IMR-90 (cell line): ENCODE measurements around the gene PI4KA. TPM values are rescaled to one million over a fixed set of nuclear protein-coding genes. Genes with fewer than 3 reads are reported as not detected.

Source experiments
- ATAC-seq: fragments of 200-7000 bp; cut with Tn5 transposase; 2 replicates; pipeline ENCODE4 v1.9.1; 2020; ENCODE audit warnings: low read depth, mild to moderate bottlenecking, moderate library complexity
- BruUV-seq: library from RNA; stranded (reverse); fragments of 400-500 nt; replicated peaks from 2 replicates; lab custom pipeline; 2021; lab: Mats Ljungman, UMichigan
- CTCF ChIA-PET: fragments of 300-600 bp; formaldehyde crosslinking; extraction: SDS; loops from one replicate; lab custom pipeline; 2021; ENCODE audit warnings: antibody characterized with exemption; lab: Yijun Ruan, JAX
- POLR2A ChIA-PET: fragments of 300-600 bp; sonication (Branson Sonifier 250); formaldehyde crosslinking; loops from one replicate; lab custom pipeline; 2022; ENCODE audit warnings: antibody characterized with exemption; ENCODE audit not compliant: unreplicated experiment; lab: Charles Lee
- DNase-seq: peaks from one replicate; pipeline ENCODE4 v3.0.0; 2013
- H2AFZ ChIP-seq: replicated peaks from 2 replicates; pipeline ENCODE3; 2013; ENCODE audit warnings: low read length, mild to moderate bottlenecking; ENCODE audit not compliant: poor library complexity
- H2AK5ac ChIP-seq: 2 replicates; pipeline ENCODE4 v1.6.1; 2013; ENCODE audit warnings: low read depth, low read length, inconsistent platforms
- H2AK9ac ChIP-seq: replicated peaks from 2 replicates; pipeline ENCODE3; 2013; ENCODE audit warnings: mild to moderate bottlenecking, low read depth, low read length, moderate library complexity; ENCODE audit not compliant: poor library complexity
- H2BK120ac ChIP-seq: 2 replicates; pipeline ENCODE4 v1.6.1; 2013; ENCODE audit warnings: low read depth, low read length, inconsistent platforms
- H2BK15ac ChIP-seq: 3 replicates; pipeline ENCODE4 v1.6.1; 2013; ENCODE audit warnings: low read depth, low read length, inconsistent platforms
- H2BK20ac ChIP-seq: 2 replicates; pipeline ENCODE4 v1.6.1; 2013; ENCODE audit warnings: low read depth, mild to moderate bottlenecking, inconsistent platforms, low read length, moderate library complexity
- H2BK5ac ChIP-seq: 2 replicates; pipeline ENCODE4 v1.6.1; 2013; ENCODE audit warnings: mild to moderate bottlenecking, low read depth, low read length, inconsistent platforms; ENCODE audit not compliant: poor library complexity, severe bottlenecking
- H3K14ac ChIP-seq: replicated peaks from 2 replicates; pipeline ENCODE4 v1.6.1; 2013; ENCODE audit warnings: low read depth, low read length, inconsistent platforms
- H3K18ac ChIP-seq: 2 replicates; pipeline ENCODE4 v1.6.1; 2013; ENCODE audit warnings: low read depth, low read length, control low read depth
- H3K23ac ChIP-seq: 2 replicates; pipeline ENCODE4 v1.6.1; 2013; ENCODE audit warnings: low read depth, low read length, inconsistent platforms
- H3K27ac ChIP-seq: 2 replicates; pipeline ENCODE4 v1.5.1; 2013; ENCODE audit warnings: mild to moderate bottlenecking, control low read depth, low read length; ENCODE audit not compliant: insufficient read depth
- H3K27me3 ChIP-seq: 2 replicates; pipeline ENCODE4 v1.6.1; 2013; ENCODE audit warnings: low read length; ENCODE audit not compliant: control insufficient read depth, insufficient read depth
- H3K36me3 ChIP-seq: 2 replicates; pipeline ENCODE4 v1.6.1; 2013; ENCODE audit warnings: low read length, mixed read lengths; ENCODE audit not compliant: control insufficient read depth, insufficient read depth
- H3K4ac ChIP-seq: 2 replicates; pipeline ENCODE4 v1.6.1; 2013; ENCODE audit warnings: low read depth, low read length, inconsistent platforms
- H3K4me1 ChIP-seq: 2 replicates; pipeline ENCODE4 v1.6.1; 2013; ENCODE audit warnings: low read length, mixed read lengths; ENCODE audit not compliant: control insufficient read depth, insufficient read depth
- H3K4me2 ChIP-seq: 2 replicates; pipeline ENCODE4 v1.6.1; 2013; ENCODE audit warnings: low read depth, mild to moderate bottlenecking, control low read depth, low read length, moderate library complexity
- H3K4me3 ChIP-seq: 2 replicates; pipeline ENCODE4 v1.5.1; 2013; ENCODE audit warnings: low read depth, mild to moderate bottlenecking, control low read depth, low read length, moderate library complexity; ENCODE audit not compliant: insufficient read depth
- H3K56ac ChIP-seq: 2 replicates; pipeline ENCODE4 v1.6.1; 2013; ENCODE audit warnings: low read length, inconsistent platforms; ENCODE audit not compliant: insufficient read depth; ENCODE audit errors: extremely low read depth
- H3K79me1 ChIP-seq, 2 experiments: 2 replicates each; pipeline ENCODE4 v1.6.1; 2013; ENCODE audit warnings: low read length in 2 of 2, inconsistent platforms in 1 of 2, low read depth in 1 of 2
- H3K9ac ChIP-seq: 2 replicates; pipeline ENCODE4 v1.6.1; 2013; ENCODE audit warnings: low read depth, low read length, control low read depth
- H3K9me1 ChIP-seq: 2 replicates; pipeline ENCODE4 v1.6.1; 2013; ENCODE audit warnings: low read length, inconsistent platforms; ENCODE audit not compliant: insufficient read depth
- H3K9me3 ChIP-seq: 2 replicates; pipeline ENCODE4 v1.6.1; 2013; ENCODE audit warnings: low read length; ENCODE audit not compliant: control insufficient read depth, insufficient read depth
- H4K20me1 ChIP-seq: 2 replicates; pipeline ENCODE4 v1.6.1; 2013; ENCODE audit warnings: low read length, inconsistent platforms; ENCODE audit not compliant: insufficient read depth
- H4K5ac ChIP-seq: 2 replicates; pipeline ENCODE4 v1.6.1; 2013; ENCODE audit warnings: mild to moderate bottlenecking, low read depth, low read length, control low read depth
- H4K8ac ChIP-seq, 2 experiments: 2 replicates each; pipeline ENCODE4 v1.6.1; 2013; ENCODE audit warnings: low read depth in 2 of 2, low read length in 2 of 2, control low read depth in 1 of 2, inconsistent platforms in 1 of 2
- H4K91ac ChIP-seq: 2 replicates; pipeline ENCODE4 v1.6.1; 2013; ENCODE audit warnings: low read depth, low read length, inconsistent platforms; ENCODE audit not compliant: insufficient read depth
- MAZ ChIP-seq: IDR thresholded peaks from 2 replicates; pipeline ENCODE4 v1.6.1; 2012; ENCODE audit warnings: low read depth, mild to moderate bottlenecking, low read length, improper control_type of control experiment, moderate library complexity, borderline replicate concordance
- RAD21 ChIP-seq: IDR thresholded peaks from 2 replicates; pipeline ENCODE4 v1.6.1; 2012; ENCODE audit warnings: low read length, improper control_type of control experiment
- WGBS, 2 experiments: methylation state at CpG; one replicate each; pipeline versions ENCODE4 v1.1.5 to v1.1.7; 2013; ENCODE audit warnings: missing lambda C conversion rate in 2 of 2; ENCODE audit not compliant: insufficient read length in 1 of 2; ENCODE audit errors: extremely low coverage in 2 of 2; 5-methylcytosine and 5-hydroxymethylcytosine counted together
- dilution Hi-C: fragments of 300-500 bp; cut with HindIII; formaldehyde crosslinking; loops from one replicate; pipeline ENCODE4 v1.14.3; 2018; ENCODE audit warnings: low sequenced_read_pairs; ENCODE audit not compliant: unreplicated experiment
- in situ Hi-C: fragments of 300-500 bp; cut with MboI; formaldehyde crosslinking; loops from 3 replicates; pipeline ENCODE4 v1.14.3; 2019; ENCODE audit warnings: low sequenced_read_pairs, inconsistent platforms, mixed read lengths
- intact Hi-C: fragments of 100-400 bp; cut with micrococcal nuclease; formaldehyde crosslinking; loops from 2 replicates; pipeline ENCODE4 v1.10.0; 2022
- polyA plus RNA-seq, 3 experiments: library from polyadenylated mRNA; depleted of rRNA; stranded (reverse); fragments of >200 nt; gene quantifications; 2 replicates each; pipeline ENCODE4 v1.2.3, GENCODE V29; 2012; ENCODE audit warnings: low replicate concordance in 1 of 3
- total RNA-seq: library from RNA; depleted of rRNA; stranded (reverse); fragments of >200 nt; gene quantifications from 2 replicates; pipeline ENCODE4 v1.2.3, GENCODE V29; 2012

The PI4KA gene
- total and polyA plus RNA-seq, 2 of the 4 experiments (the other 2 are of a cell fraction): 16.8 to 35.5 TPM

DNA sequence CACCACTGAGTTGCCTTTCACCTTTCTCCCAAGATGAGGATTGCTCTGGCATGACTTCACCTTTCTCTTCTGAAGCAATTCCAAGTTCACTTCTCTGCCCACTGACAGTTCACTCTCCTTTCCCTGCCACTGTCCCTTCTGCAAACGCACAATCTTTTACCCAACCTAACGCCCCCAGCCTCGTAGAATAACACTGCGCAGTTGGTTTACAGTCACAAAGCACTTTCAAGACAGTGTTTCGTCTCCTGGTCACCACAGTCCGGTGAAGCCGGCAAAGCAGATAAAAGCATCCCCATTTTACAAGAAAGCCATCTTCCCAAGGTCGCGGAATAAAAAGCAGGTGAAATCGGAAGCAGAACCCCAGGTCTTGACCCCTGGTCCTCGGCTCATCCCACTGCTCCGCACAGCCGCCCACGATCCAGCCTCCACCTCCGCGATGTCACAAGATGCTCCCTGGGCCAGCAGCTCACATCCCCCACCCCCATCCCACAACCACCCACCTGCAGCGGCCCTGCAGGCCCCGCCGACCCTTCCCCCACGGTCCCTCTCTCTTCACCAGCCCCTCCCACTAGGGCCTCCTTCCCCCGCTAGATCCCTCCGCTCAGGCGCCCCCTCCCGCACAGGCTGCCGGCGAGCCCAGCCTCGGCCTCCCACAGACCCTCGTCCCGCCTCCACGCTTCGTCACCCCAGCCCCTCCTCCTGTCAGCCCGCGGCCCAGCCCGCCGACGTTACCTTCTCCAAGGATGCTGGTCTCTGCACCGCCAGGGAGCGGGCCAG is 585 bp downstream of the PI4KA start:
- Histone ChIP-seq H3K9me1 (peaks cover 22% of the 10 kb centered on the region), H4K5ac (peak overlapping the region; percentile 33), H3K23ac (peak overlapping the region; percentile 96), H2AK9ac (peak overlapping the region; percentile 65), H3K36me3 (peaks cover 5% of the 10 kb centered on the region; the same call in 1 of the 2 replicates), H3K4me1 (peaks cover 9% of the 10 kb centered on the region), H3K18ac (peak overlapping the region; percentile 4), H2BK120ac (peak overlapping the region; percentile 1; the same call in 1 of the 2 replicates), H3K4me2 (peak overlapping the region; percentile 88), H3K56ac (no peak overlapping the region; the same call in 1 of the 2 replicates), H4K8ac (peak overlapping the region in 1 of 2 experiments; percentile 44; a peak in 2 of 4 replicates), H3K4me3 (peak overlapping the region; percentile 81), H2AK5ac (peak overlapping the region; percentile 30; the same call in 1 of the 2 replicates), H3K79me1 (peaks cover 24 to 77% of the 10 kb centered on the region in 2 experiments), H3K27me3 (no peaks in the 10 kb centered on the region), H2AFZ (peak overlapping the region; percentile 99), H3K27ac (peak overlapping the region; percentile 72), H2BK20ac (0 out of 2 replicates have a peak overlapping the region, but pooled peaks have one; percentile 1), H2BK15ac (no peak overlapping the region), H4K91ac (peak overlapping the region; percentile 29; the same call in 1 of the 2 replicates), H2BK5ac (peak overlapping the region; percentile 65), H3K9me3 (no peaks in the 10 kb centered on the region), H3K9ac (peak overlapping the region; percentile 71), H3K14ac (peak overlapping the region; percentile 76), H4K20me1 (peaks cover 48% of the 10 kb centered on the region), H3K4ac (peak overlapping the region; percentile 55)
- ATAC-seq: peak; percentile 82
- ChIA-PET CTCF (interaction anchor here (1.1 kb wide), 1 partner anchor 54 kb away, joined by 5 read pairs; no protein-coding TSS in a partner anchor), POLR2A (no interaction called here)
- in situ Hi-C loops (no loop called here), dilution Hi-C loops (no loop called here), intact Hi-C loops (no loop called here)
- TSS peak; percentile 18 for BruUV-seq
- TF ChIP-seq RAD21 (no peak), MAZ (peak; percentile 90)
- DNase-seq: peak; percentile 85
- WGBS, 2 experiments: 0% methylated on average over 8 of the region's 38 CpGs; no CpG with 5 or more reads in 1 of the 2 experiments
